MM.1S (cell line): ENCODE measurements around the gene COMTD1.

ENCODE experiments used
- CTCF ChIP-seq: fragments of 300-600 bp; sonication (generic); IDR thresholded peaks from 2 replicates; pipeline ENCODE4 v1.5.1; 2016; ENCODE audit warnings: antibody characterized with exemption, low read length, mixed read lengths
- EZH2 ChIP-seq: fragments of 300-600 bp; sonication (generic); optimal IDR thresholded peaks from 2 replicates; pipeline ENCODE3; 2017; ENCODE audit warnings: low read depth, mild to moderate bottlenecking, antibody characterized with exemption, low read length, mixed read lengths

GRCh38 chr10:75234017-75234682 is 1.6 kb downstream of the COMTD1 start:
- TF ChIP-seq CTCF, result no peak
- TF ChIP-seq EZH2, result no peak
